Activated B cell treated with CpG ODN at 0.5 μM for 24 hours (primary cell): ENCODE data around the gene TMF1. TPM values are rescaled to one million over a fixed set of nuclear protein-coding genes. Genes with fewer than 3 reads are reported as not detected.
A peak's percentile ranks its signal among the peaks of the same experiment; 100 is the strongest.

ENCODE experiments used
- ATAC-seq: fragments of 200-7000 bp; cut with Tn5 transposase; one replicate; pipeline ENCODE4 v1.10.0; 2021; ENCODE audit warnings: low read depth, mild to moderate bottlenecking, moderate library complexity
- CTCF ChIA-PET: fragments of 350-600 bp; sonication (Branson Sonifier 250); formaldehyde crosslinking; loops from one replicate; lab custom pipeline; 2021; ENCODE audit warnings: antibody characterized with exemption; lab: Charles Lee
- POLR2A ChIA-PET: fragments of 350-600 bp; sonication (Branson Sonifier 250); formaldehyde crosslinking; loops from one replicate; lab custom pipeline; 2021; ENCODE audit warnings: antibody characterized with exemption; lab: Charles Lee
- DNase-seq: peaks from one replicate; pipeline ENCODE4 v3.0.0; 2022
- H3K27ac Mint-ChIP-seq: one replicate; pipeline ENCODE4 v1.8.0; 2020; ENCODE audit warnings: mixed read lengths
- H3K27me3 Mint-ChIP-seq: one replicate; pipeline ENCODE4 v1.8.0; 2021; ENCODE audit warnings: mixed read lengths
- H3K36me3 Mint-ChIP-seq: one replicate; pipeline ENCODE4 v1.8.0; 2021; ENCODE audit warnings: low read depth, mixed read lengths
- H3K4me1 Mint-ChIP-seq: one replicate; pipeline ENCODE4 v1.8.0; 2021; ENCODE audit warnings: mixed read lengths
- H3K4me3 Mint-ChIP-seq: one replicate; pipeline ENCODE4 v1.8.0; 2020; ENCODE audit warnings: mild to moderate bottlenecking, mixed read lengths
- H3K9me3 Mint-ChIP-seq: one replicate; pipeline ENCODE4 v1.8.0; 2020; ENCODE audit warnings: mixed read lengths
- CTCF ChIP-seq: fragments of 200-600 bp; IDR thresholded peaks from one replicate; pipeline ENCODE4 v1.8.0; 2022; ENCODE audit warnings: antibody characterized with exemption, mild to moderate bottlenecking
- intact Hi-C: fragments of 100-400 bp; cut with micrococcal nuclease; formaldehyde crosslinking; loops from one replicate; pipeline ENCODE4 v1.15.1; 2024
- total RNA-seq: library from RNA; stranded (reverse); gene quantifications from 2 replicates; pipeline ENCODE4 v1.2.3, GENCODE V29; 2022

TMF1 gene
- total RNA-seq, 1 donor from 2014 or later: 43.6 TPM

GRCh38 chr3:69081583-69082262 is 29.6 kb upstream of the TMF1 start:
- peaks cover 27% of the 10 kb centered on the region for H3K36me3 Mint-ChIP-seq
- H3K27me3 Mint-ChIP-seq: no peaks in the 10 kb centered on the region
- no peak for DNase-seq
- no peak for ATAC-seq
- CTCF ChIA-PET: interaction anchor here (2.1 kb wide), 1 partner anchor 39 kb away, joined by 15 read pairs; no protein-coding TSS in a partner anchor
- H3K9me3 Mint-ChIP-seq: no peaks in the 10 kb centered on the region
- POLR2A ChIA-PET: interaction anchor here (0.8 to 8.9 kb wide), 6 partner anchors 12 to 29 kb away, joined by 3 to 109 read pairs (median 14); partner anchors contain the start of gene TMF1
- TF ChIP-seq CTCF: no peak
- peak overlapping the region; percentile 44 for H3K4me3 Mint-ChIP-seq
- intact Hi-C loops: loop anchor here (2.0 to 10.0 kb wide), 2 partner anchors 13 to 2003 kb away; no protein-coding TSS in a partner anchor
- H3K27ac Mint-ChIP-seq: peak overlapping the region; percentile 95
- peaks cover 77% of the 10 kb centered on the region for H3K4me1 Mint-ChIP-seq

GRCh38 chr3:69080233-69080920 is 28.2 kb upstream of the TMF1 start, which contains the start of gene UBA3:
TSS of gene UBA3 (minus strand) at chr3:69080365. CDS start at chr3:69080353, 12 bp downstream.
- DNase-seq (peak; percentile 76), ATAC-seq (peak; percentile 69)
- H3K27me3 Mint-ChIP-seq: no peaks in the 10 kb centered on the region
- peak within 1 kb of the TSS; percentile 83 for H3K4me3 Mint-ChIP-seq
- CTCF ChIA-PET: no interaction called here
- H3K36me3 Mint-ChIP-seq: peaks cover 24% of the 10 kb centered on the region
- TF ChIP-seq CTCF: no peak
- peak within 1 kb of the TSS; percentile 95 for H3K27ac Mint-ChIP-seq
- intact Hi-C loops: loop anchor here (1.0 to 10.0 kb wide), 5 partner anchors 11 to 2004 kb away; partner anchors contain the start of gene TMF1
- H3K4me1 Mint-ChIP-seq: peaks cover 70% of the 10 kb centered on the region
- H3K9me3 Mint-ChIP-seq: no peaks in the 10 kb centered on the region
- POLR2A ChIA-PET: interaction anchor here (0.6 to 8.9 kb wide), 7 partner anchors 13 to 1430 kb away, joined by 3 to 109 read pairs (median 4); partner anchors contain the start of gene TMF1

GRCh38 chr3:69079269-69080159 is 27.4 kb upstream of the TMF1 start:
- H3K9me3 Mint-ChIP-seq: no peaks in the 10 kb centered on the region
- peaks cover 20% of the 10 kb centered on the region for H3K36me3 Mint-ChIP-seq
- intact Hi-C loops: loop anchor here (1.0 to 10.0 kb wide), 5 partner anchors 10 to 2005 kb away; partner anchors contain the start of gene TMF1
- CTCF ChIA-PET: interaction anchor here (0.9 kb wide), 1 partner anchor 12 kb away, joined by 3 read pairs; no protein-coding TSS in a partner anchor
- POLR2A ChIA-PET: interaction anchor here (0.6 to 8.9 kb wide), 7 partner anchors 14 to 1431 kb away, joined by 3 to 109 read pairs (median 4); partner anchors contain the start of gene TMF1
- peaks cover 67% of the 10 kb centered on the region for H3K4me1 Mint-ChIP-seq
- H3K27me3 Mint-ChIP-seq: no peaks in the 10 kb centered on the region
- peak overlapping the region; percentile 83 for H3K4me3 Mint-ChIP-seq
- ATAC-seq: no peak
- peak; percentile 40 for DNase-seq
- no peak for TF ChIP-seq CTCF
- H3K27ac Mint-ChIP-seq: peak overlapping the region; percentile 65

GRCh38 chr3:69072928-69073327 is 20.8 kb upstream of the TMF1 start:
- no peak for TF ChIP-seq CTCF
- peak overlapping the region; percentile 2 for H3K27ac Mint-ChIP-seq
- ChIA-PET POLR2A (no interaction called here), CTCF (no interaction called here)
- DNase-seq (no peak), ATAC-seq (no peak)
- no peak overlapping the region for H3K4me3 Mint-ChIP-seq
- H3K9me3 Mint-ChIP-seq: no peaks in the 10 kb centered on the region
- H3K27me3 Mint-ChIP-seq: no peaks in the 10 kb centered on the region
- H3K4me1 Mint-ChIP-seq: peaks cover 30% of the 10 kb centered on the region
- peaks cover 46% of the 10 kb centered on the region for H3K36me3 Mint-ChIP-seq
- intact Hi-C loops: no loop called here
